Measurements from ENCODE around the gene KIAA1549.

DNA sequence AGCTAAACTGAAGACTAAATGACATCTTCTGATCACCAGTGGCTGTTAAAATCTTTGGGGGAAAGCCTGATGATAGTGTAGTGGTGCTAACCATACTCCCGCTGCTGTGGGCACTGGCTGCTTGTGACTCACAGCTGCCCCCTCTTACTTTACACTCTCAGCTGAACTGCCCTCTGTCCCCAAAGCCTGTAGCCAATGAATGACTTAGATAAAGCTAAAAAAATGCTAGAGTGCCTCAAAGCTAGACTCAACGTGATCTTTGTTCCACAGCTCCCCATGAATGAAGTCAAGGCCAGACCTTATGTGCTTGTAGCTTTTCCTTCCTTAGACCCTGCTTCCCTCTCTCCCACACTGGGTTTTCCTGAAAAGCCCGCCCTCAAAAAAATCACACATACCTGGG lies 48.2 kb upstream of the KIAA1549 start:
- no peak for TF ChIP-seq CTCF (IDR thresholded peaks at IDR 0.05)
- TF ChIP-seq POLR2A (IDR thresholded peaks at IDR 0.05) = no peak

Data from testis (tissue), 2 donors.